Lung (tissue), 12 donors: ENCODE data around the gene SFTPD. TPM values are rescaled to one million over a fixed set of nuclear protein-coding genes. Genes with fewer than 3 reads are reported as not detected.
A peak's percentile ranks its signal among the peaks of the same experiment; 100 is the strongest.

Experiments
- ATAC-seq: fragments of 200-7000 bp; cut with Tn5 transposase; one replicate; pipeline ENCODE4 v1.9.1; 2020; ENCODE audit warnings: moderate number of reproducible peaks; ENCODE audit not compliant: insufficient read depth, low FRiP score
- DNase-seq, 3 donors: peaks; one replicate each; pipeline ENCODE4 v3.0.0-alpha.2; 2013 to 2017
- H3K27ac ChIP-seq, 2 donors: one replicate each; pipeline ENCODE4 v1.5.1; 2013; ENCODE audit warnings: mild to moderate bottlenecking in 2 of 2, moderate library complexity in 2 of 2, control low read depth in 1 of 2, inconsistent platforms in 1 of 2, low read depth in 1 of 2, low read length in 1 of 2
- H3K27me3 ChIP-seq, 3 donors: one replicate each; pipeline ENCODE4 v1.5.1; 2013; ENCODE audit warnings: low read length in 2 of 3; ENCODE audit not compliant: control insufficient read depth in 3 of 3, insufficient read depth in 3 of 3
- H3K36me3 ChIP-seq, 4 donors: one replicate each; pipeline ENCODE4 v1.5.1; 2013; ENCODE audit warnings: low read length in 4 of 4, mild to moderate bottlenecking in 1 of 4, moderate library complexity in 1 of 4; ENCODE audit not compliant: control insufficient read depth in 4 of 4, insufficient read depth in 4 of 4
- H3K4me1 ChIP-seq, 5 donors: one replicate each; pipeline ENCODE4 v1.5.1; 2013; ENCODE audit warnings: low read length in 5 of 5, mild to moderate bottlenecking in 2 of 5, moderate library complexity in 1 of 5; ENCODE audit not compliant: control insufficient read depth in 5 of 5, insufficient read depth in 5 of 5
- H3K4me3 ChIP-seq: one replicate; pipeline ENCODE4 v1.5.1; 2013; ENCODE audit warnings: mild to moderate bottlenecking, control low read depth, moderate library complexity
- H3K9ac ChIP-seq, 2 donors: one replicate each; pipeline ENCODE4 v1.5.1; 2013; ENCODE audit warnings: low read length in 2 of 2, control low read depth in 1 of 2; ENCODE audit not compliant: insufficient read depth in 1 of 2
- H3K9me3 ChIP-seq, 4 donors: one replicate each; pipeline ENCODE4 v1.5.1; 2013; ENCODE audit warnings: low read length in 3 of 4, mild to moderate bottlenecking in 1 of 4, moderate library complexity in 1 of 4; ENCODE audit not compliant: control insufficient read depth in 4 of 4, insufficient read depth in 3 of 4
- WGBS, 2 donors: extraction: QIAGEN DNeasy Blood & Tissue Kit; methylation state at CpG; one replicate each; pipeline ENCODE4 v1.1.7; 2013; 5-methylcytosine and 5-hydroxymethylcytosine counted together
- polyA plus RNA-seq, 2 donors: library from polyadenylated mRNA; stranded (reverse); fragments of 200-250 nt; gene quantifications; one replicate each; pipeline ENCODE4 v1.2.1, GENCODE V29; 2013
- total RNA-seq, 2 donors: library from RNA; depleted of rRNA in 1 of 2; stranded (reverse); fragments of >200 nt in 1 of 2; gene quantifications; one replicate each; pipeline ENCODE4 v1.2.1, GENCODE V29; 2014 to 2021
- TF ChIP-seq, protein P1 (sequence below): IDR thresholded peaks from 2 replicates; pipeline ENCODE4 v1.5.1; 2012; ENCODE audit warnings: mild to moderate bottlenecking; ENCODE audit errors: control extremely low read depth, extremely low read depth
- donor health status: control.
- donor health status: control.
- donor health status: Bipolar disorder and iron deficiency.
- donor health status: healthy.
- donor health status: DM: yes; HTN: yes; CAD: no.

Gene SFTPD
- total and polyA plus RNA-seq, 4 donors: 216 to 661 (median 635) TPM

DNA sequence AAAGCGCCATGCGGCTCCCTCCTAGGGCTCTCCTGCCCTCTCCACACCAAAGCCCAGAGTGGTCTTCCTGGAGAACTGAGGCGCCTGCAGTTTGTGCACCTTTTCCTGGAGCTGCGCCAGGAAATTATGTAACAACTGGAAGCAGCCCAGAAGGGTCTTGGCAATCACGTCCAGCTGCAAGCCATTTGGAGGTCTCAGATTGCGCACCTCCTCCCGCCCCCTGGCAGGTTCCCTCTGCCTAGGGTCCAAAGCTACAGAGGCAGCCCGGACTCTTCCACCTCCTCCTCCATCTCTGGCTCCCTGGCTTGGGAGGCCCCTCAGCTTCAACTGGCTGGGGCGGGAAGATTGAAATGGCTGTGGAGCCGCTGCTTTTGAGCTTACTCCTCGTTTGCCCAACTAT is 34.0 kb upstream of the SFTPD start:
- Histone ChIP-seq H3K9me3 (no peaks in the 10 kb centered on the region), H3K36me3 (no peaks in the 10 kb centered on the region), H3K4me3 (no peak overlapping the region), H3K9ac (no peak overlapping the region), H3K27ac (no peak overlapping the region), H3K27me3 (peaks cover 0 to 20% (median 18%) of the 10 kb centered on the region in 3 donors), H3K4me1 (peaks cover 0 to 29% (median 7%) of the 10 kb centered on the region in 5 donors)
- TF ChIP-seq, protein P1, sequence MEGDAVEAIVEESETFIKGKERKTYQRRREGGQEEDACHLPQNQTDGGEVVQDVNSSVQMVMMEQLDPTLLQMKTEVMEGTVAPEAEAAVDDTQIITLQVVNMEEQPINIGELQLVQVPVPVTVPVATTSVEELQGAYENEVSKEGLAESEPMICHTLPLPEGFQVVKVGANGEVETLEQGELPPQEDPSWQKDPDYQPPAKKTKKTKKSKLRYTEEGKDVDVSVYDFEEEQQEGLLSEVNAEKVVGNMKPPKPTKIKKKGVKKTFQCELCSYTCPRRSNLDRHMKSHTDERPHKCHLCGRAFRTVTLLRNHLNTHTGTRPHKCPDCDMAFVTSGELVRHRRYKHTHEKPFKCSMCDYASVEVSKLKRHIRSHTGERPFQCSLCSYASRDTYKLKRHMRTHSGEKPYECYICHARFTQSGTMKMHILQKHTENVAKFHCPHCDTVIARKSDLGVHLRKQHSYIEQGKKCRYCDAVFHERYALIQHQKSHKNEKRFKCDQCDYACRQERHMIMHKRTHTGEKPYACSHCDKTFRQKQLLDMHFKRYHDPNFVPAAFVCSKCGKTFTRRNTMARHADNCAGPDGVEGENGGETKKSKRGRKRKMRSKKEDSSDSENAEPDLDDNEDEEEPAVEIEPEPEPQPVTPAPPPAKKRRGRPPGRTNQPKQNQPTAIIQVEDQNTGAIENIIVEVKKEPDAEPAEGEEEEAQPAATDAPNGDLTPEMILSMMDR: no peak
- peak; percentile 36 to 57 (median 44) for DNase-seq
- no peak for ATAC-seq
- WGBS, 2 donors: 20 to 25% methylated on average over 11 of the region's 11 CpGs

DNA sequence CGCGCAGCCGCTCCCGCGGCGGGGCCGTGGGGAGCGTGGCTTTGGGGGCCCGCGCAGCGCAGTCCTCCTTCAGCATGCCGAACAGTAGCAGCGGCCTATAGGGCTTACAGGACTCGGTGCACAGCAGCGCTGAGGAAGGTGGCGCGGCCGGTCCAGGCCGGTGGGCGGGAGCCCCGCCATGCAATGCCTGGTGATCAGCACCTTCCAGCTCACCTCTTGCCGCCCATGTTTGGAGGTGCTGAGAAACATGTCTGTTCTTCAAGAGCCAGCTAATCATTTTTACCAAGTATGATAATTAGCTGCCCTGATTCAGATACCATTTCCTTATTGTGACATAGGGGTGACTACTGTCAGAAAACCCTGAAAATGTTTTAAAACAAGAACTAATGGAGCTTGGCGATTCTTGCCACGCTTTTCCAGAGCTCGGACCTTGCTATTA is 33.5 kb upstream of the SFTPD start:
- H3K4me1 ChIP-seq: peaks cover 0 to 29% (median 7%) of the 10 kb centered on the region in 5 donors
- H3K36me3 ChIP-seq: no peaks in the 10 kb centered on the region
- TF ChIP-seq, protein P1: no peak
- peaks cover 0 to 20% (median 18%) of the 10 kb centered on the region in 3 donors for H3K27me3 ChIP-seq
- no peak overlapping the region for H3K4me3 ChIP-seq
- ATAC-seq (no peak), DNase-seq (peak in 1 of 3 donors; percentile 21)
- no peaks in the 10 kb centered on the region for H3K9me3 ChIP-seq
- peak overlapping the region in 1 of 2 donors; percentile 49 for H3K9ac ChIP-seq
- 4% methylated on average over 20 to 25 of the region's 25 CpGs for WGBS, 2 donors
- peak overlapping the region in 1 of 2 donors; percentile 97 for H3K27ac ChIP-seq

DNA sequence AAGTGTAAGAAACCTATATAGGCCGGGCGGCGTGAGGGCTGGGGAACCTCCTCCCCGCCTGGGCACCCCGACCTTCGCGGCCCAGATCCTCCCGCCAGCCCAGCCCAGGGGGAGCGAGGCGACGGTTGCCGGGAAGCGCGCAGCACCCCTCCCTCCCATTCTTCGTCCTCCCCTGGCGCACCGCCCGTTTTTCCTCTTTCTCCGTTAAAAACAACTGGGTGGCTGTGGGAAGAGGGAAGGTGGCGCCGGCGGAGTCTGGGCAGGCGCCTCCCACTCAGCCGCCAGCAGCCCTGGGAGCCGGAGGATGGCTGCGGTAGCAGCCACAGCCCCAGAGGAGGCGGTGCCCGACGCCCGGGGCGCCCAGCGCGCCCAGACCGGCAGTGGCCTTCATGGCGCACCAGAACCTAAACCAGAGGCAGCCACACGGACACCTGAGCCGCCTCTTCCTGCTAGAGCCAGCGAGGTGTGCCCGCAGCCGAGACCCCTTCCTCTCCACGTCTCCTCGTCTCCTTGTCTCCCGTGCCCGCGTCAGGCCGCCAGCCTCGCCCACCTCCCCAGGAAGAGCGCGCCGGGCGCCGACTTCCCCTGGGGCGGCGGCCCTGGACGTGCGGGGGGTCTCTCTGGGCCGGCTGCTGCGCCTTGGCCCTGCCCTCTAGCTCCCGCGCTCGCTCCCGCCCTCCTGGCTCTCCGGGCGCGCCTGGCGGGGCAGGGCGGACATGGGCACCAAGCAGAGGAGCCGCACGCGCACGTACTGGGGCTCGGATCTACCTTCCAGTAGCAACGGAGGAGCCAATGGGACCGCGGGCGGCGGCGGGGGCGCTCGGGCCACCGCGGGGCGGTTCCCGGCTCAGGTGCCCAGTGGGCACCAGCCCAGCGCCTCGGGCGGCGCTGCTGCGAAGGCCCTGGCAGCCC is 32.8 kb upstream of the SFTPD start:
- no peaks in the 10 kb centered on the region for H3K9me3 ChIP-seq
- H3K9ac ChIP-seq: peak overlapping the region in 1 of 2 donors; percentile 60
- ATAC-seq (peak; percentile 66), DNase-seq (peak; percentile 52 to 70 (median 65))
- H3K27me3 ChIP-seq: peaks cover 0 to 20% (median 18%) of the 10 kb centered on the region in 3 donors
- no peaks in the 10 kb centered on the region for H3K36me3 ChIP-seq
- TF ChIP-seq, protein P1: no peak
- peak overlapping the region in 1 of 2 donors; percentile 97 for H3K27ac ChIP-seq
- H3K4me1 ChIP-seq: peaks cover 0 to 29% (median 7%) of the 10 kb centered on the region in 5 donors
- WGBS, 2 donors: 1% methylated on average over 85 to 89 of the region's 89 CpGs
- H3K4me3 ChIP-seq: peak overlapping the region; percentile 62
